ENCODE measurements around the gene MICB. TPM values are rescaled to one million over a fixed set of nuclear protein-coding genes. Genes with fewer than 3 reads are reported as not detected.

MICB gene
- total RNA-seq, 1 experiment from 2014 or later: 4.3 TPM

DNA sequence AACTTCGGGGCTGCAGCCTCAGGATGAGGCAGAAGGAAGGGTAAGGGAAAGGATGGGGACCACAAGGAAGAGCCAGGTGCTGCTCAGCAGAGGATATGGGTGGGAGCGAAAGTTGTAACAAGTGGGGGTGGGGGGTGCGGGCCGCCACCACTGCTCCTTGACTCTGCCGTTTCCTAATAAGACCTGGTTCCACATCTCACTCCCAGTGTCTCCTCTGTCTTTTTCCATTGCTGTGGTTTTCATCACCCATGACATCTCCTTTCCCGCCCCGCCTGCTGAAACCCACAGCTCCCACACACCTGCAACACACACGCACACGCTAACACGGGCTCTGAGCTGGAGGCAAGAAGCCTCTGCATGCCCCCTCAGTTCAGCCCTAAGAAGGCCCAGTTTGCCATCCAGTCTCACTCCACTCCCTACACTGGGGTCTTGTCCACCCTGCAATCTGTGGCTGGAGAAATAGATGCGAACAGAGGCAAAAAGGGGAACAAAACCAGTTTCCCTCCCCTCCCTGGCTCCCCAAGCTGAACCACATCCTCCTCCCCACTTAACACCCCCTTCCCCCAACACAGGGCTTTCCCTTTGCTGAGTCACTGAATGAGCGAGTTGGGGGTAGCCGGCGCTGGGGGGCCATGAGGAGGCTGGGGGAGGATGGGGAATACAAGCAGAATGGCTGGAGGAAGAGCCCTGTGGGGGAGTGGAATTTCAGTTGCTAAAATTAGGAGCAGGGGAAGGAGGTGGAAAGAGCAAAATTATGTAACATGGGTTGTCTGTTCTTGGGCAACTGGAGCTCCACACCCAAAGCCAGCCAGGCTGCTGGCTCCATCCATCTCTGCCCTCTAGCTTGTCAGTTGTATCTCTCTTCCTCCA lies 60.9 kb downstream of the MICB start:
- no peak overlapping the region for H3K27ac Mint-ChIP-seq (ENCODE audit: low read depth, unreplicated experiment)

DNA sequence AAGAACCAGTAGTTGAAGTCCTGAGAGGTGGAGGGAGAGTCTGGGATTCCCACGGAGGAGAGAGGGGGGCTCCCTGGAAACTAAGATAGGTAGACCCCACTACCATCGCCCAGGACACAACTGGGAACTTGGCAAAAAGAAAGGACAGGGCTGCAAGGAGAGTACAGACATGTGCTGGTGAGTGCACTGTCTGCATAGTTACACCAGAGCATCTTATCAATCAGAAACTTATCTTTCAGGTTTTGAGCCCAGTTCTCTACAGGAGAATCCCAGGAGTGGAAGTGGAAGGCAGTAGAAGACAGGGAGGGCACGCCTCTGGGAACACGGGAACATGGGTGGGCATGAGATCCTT lies 61.6 kb downstream of the MICB start:
- DNase-seq (ENCODE audit: unreplicated experiment): no peak
- Mint-ChIP-seq H3K9me3 (ENCODE audit: unreplicated experiment) (no peaks in the 10 kb centered on the region), H3K36me3 (ENCODE audit: insufficient read depth, unreplicated experiment) (peaks cover 39% of the 10 kb centered on the region), H3K27me3 (ENCODE audit: insufficient read depth, unreplicated experiment) (no peaks in the 10 kb centered on the region), H3K27ac (ENCODE audit: low read depth, unreplicated experiment) (no peak overlapping the region), H3K4me3 (ENCODE audit: unreplicated experiment) (no peak overlapping the region), H3K4me1 (ENCODE audit: insufficient read depth, unreplicated experiment) (peaks cover 20% of the 10 kb centered on the region)
- intact Hi-C loops (cut with micrococcal nuclease): no loop called here
- TF ChIP-seq, protein P1, sequence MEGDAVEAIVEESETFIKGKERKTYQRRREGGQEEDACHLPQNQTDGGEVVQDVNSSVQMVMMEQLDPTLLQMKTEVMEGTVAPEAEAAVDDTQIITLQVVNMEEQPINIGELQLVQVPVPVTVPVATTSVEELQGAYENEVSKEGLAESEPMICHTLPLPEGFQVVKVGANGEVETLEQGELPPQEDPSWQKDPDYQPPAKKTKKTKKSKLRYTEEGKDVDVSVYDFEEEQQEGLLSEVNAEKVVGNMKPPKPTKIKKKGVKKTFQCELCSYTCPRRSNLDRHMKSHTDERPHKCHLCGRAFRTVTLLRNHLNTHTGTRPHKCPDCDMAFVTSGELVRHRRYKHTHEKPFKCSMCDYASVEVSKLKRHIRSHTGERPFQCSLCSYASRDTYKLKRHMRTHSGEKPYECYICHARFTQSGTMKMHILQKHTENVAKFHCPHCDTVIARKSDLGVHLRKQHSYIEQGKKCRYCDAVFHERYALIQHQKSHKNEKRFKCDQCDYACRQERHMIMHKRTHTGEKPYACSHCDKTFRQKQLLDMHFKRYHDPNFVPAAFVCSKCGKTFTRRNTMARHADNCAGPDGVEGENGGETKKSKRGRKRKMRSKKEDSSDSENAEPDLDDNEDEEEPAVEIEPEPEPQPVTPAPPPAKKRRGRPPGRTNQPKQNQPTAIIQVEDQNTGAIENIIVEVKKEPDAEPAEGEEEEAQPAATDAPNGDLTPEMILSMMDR (IDR thresholded peaks at IDR 0.05; ENCODE audit: unreplicated experiment): no peak
- BruUV-seq (replicated peaks): no TSS peak
- POLR2A ChIA-PET: interaction anchor here (1.0 to 1.1 kb wide), 2 partner anchors 15 to 27 kb away, joined by 3 read pairs; no protein-coding TSS in a partner anchor
- CTCF ChIA-PET: interaction anchor here (0.6 to 1.3 kb wide), 2 partner anchors 20 to 1142 kb away, joined by 4 read pairs; no protein-coding TSS in a partner anchor

More for the DNA sequence above, 60.9 kb downstream of the MICB start:
- Mint-ChIP-seq H3K36me3 (ENCODE audit: insufficient read depth, unreplicated experiment) (peaks cover 39% of the 10 kb centered on the region), H3K4me3 (ENCODE audit: unreplicated experiment) (no peak overlapping the region), H3K9me3 (ENCODE audit: unreplicated experiment) (no peaks in the 10 kb centered on the region), H3K4me1 (ENCODE audit: insufficient read depth, unreplicated experiment) (peaks cover 20% of the 10 kb centered on the region), H3K27me3 (ENCODE audit: insufficient read depth, unreplicated experiment) (no peaks in the 10 kb centered on the region)
- no TSS peak for BruUV-seq (replicated peaks)
- ChIA-PET POLR2A (interaction anchor here (1.0 to 1.2 kb wide), 2 partner anchors 16 to 37 kb away, joined by 3 read pairs; no protein-coding TSS in a partner anchor), CTCF (interaction anchor here (0.6 to 1.3 kb wide), 3 partner anchors 21 to 277 kb away, joined by 4 to 5 read pairs (median 4); no protein-coding TSS in a partner anchor)
- peak; percentile 52 for DNase-seq (ENCODE audit: unreplicated experiment)
- TF ChIP-seq, protein P1 (IDR thresholded peaks at IDR 0.05; ENCODE audit: unreplicated experiment): no peak
- intact Hi-C loops (cut with micrococcal nuclease): no loop called here

DNA sequence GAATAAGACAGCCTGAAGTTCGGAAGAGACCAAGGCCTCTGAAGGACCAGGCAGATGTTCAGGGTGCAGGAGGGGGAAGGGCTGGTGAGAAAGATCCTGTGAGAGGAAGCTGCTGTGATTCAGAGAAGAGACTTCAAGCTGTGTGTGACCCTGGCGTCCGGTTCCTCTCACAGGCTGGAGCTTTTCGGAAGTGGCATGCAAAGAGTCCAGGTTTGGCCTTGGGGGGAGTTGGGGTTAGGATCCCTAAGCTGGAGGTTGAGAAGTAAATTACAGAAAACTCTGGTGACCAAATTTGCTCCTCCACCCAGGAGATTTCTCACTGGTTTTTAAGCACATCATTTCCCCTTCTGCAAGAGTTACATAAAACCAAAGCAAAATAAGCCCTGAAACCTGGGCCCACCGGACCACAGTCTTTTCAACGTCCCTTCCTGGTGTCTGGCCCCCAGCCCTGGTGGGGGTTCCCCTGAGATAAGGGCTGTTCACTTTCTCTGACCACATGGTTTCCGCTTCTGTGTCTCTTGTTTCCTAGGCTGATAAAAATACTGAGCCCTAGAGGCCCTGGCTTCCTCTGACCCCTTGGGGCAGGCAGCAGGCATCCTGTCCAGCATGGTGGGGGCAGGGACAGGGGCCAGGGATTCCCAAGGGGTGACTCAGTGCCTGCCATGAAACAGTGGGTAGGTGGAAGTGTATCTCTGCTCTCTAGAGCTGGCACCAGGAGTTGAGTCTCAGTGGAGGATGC lies 62.2 kb downstream of the MICB start:
- no peak overlapping the region for H3K4me3 Mint-ChIP-seq (ENCODE audit: unreplicated experiment)
- H3K4me1 Mint-ChIP-seq (ENCODE audit: insufficient read depth, unreplicated experiment): peaks cover 20% of the 10 kb centered on the region
- POLR2A ChIA-PET: interaction anchor here (1.0 to 1.2 kb wide), 3 partner anchors 14 to 26 kb away, joined by 3 read pairs; no protein-coding TSS in a partner anchor
- TF ChIP-seq, protein P1 (IDR thresholded peaks at IDR 0.05; ENCODE audit: unreplicated experiment): no peak
- CTCF ChIA-PET: interaction anchor here (0.6 to 1.3 kb wide), 3 partner anchors 20 to 1142 kb away, joined by 3 to 4 read pairs (median 4); no protein-coding TSS in a partner anchor
- peak; percentile 73 for DNase-seq (ENCODE audit: unreplicated experiment)
- BruUV-seq (replicated peaks): no TSS peak
- H3K36me3 Mint-ChIP-seq (ENCODE audit: insufficient read depth, unreplicated experiment): peaks cover 39% of the 10 kb centered on the region
- no peaks in the 10 kb centered on the region for H3K9me3 Mint-ChIP-seq (ENCODE audit: unreplicated experiment)
- H3K27ac Mint-ChIP-seq (ENCODE audit: low read depth, unreplicated experiment): no peak overlapping the region
- intact Hi-C loops (cut with micrococcal nuclease): no loop called here
- H3K27me3 Mint-ChIP-seq (ENCODE audit: insufficient read depth, unreplicated experiment): no peaks in the 10 kb centered on the region

DNA sequence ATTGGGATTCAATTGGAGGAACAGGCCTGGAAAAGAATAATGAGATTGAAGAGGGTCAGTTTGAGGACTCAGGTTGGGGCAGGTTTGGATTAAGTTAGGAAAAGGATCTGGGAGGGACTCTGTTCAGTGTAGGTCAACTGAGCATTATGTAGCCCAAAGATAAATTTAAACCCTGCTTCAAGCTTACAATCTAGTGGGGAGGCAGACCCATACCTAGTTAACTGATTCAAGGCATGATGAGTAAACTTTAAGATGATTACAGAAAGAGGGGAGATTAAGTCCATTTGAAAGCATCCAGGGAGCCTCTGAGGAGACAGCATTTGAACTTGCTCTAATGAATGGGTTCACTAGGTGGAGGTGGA lies 62.7 kb downstream of the MICB start:
- no peaks in the 10 kb centered on the region for H3K27me3 Mint-ChIP-seq (ENCODE audit: insufficient read depth, unreplicated experiment)

More for the DNA sequence above, 62.7 kb downstream of the MICB start:
- H3K4me1 Mint-ChIP-seq (ENCODE audit: insufficient read depth, unreplicated experiment): peaks cover 20% of the 10 kb centered on the region
- H3K9me3 Mint-ChIP-seq (ENCODE audit: unreplicated experiment): no peaks in the 10 kb centered on the region
- no peak for DNase-seq (ENCODE audit: unreplicated experiment)
- BruUV-seq (replicated peaks): no TSS peak
- no peak overlapping the region for H3K27ac Mint-ChIP-seq (ENCODE audit: low read depth, unreplicated experiment)
- TF ChIP-seq, protein P1 (IDR thresholded peaks at IDR 0.05; ENCODE audit: unreplicated experiment): no peak
- H3K4me3 Mint-ChIP-seq (ENCODE audit: unreplicated experiment): no peak overlapping the region
- intact Hi-C loops (cut with micrococcal nuclease): no loop called here
- POLR2A ChIA-PET: interaction anchor here (1.0 to 1.2 kb wide), 4 partner anchors 10 to 35 kb away, joined by 3 to 4 read pairs (median 3); no protein-coding TSS in a partner anchor
- peaks cover 39% of the 10 kb centered on the region for H3K36me3 Mint-ChIP-seq (ENCODE audit: insufficient read depth, unreplicated experiment)
- CTCF ChIA-PET: interaction anchor here (1.0 kb wide), 1 partner anchor 38 kb away, joined by 3 read pairs; no protein-coding TSS in a partner anchor
